Smooth muscle cell (in vitro differentiated cells): ENCODE results near the gene MED31. TPM values are rescaled to one million over a fixed set of nuclear protein-coding genes. Genes with fewer than 3 reads are reported as not detected.

Source experiments
- DNase-seq: peaks from one replicate; lab custom pipeline; 2025; ENCODE audit not compliant: unreplicated experiment; lab: John Stamatoyannopoulos, UW
- H2AFZ ChIP-seq: fragments of 200-600 bp; sonication (generic); 2 replicates; pipeline ENCODE4 v1.6.0; 2016; ENCODE audit warnings: antibody characterized with exemption, low read depth, mild to moderate bottlenecking
- H3F3A ChIP-seq: fragments of 200-600 bp; sonication (generic); 2 replicates; pipeline ENCODE4 v1.6.0; 2017; ENCODE audit warnings: antibody characterized with exemption, low read depth
- H3K27ac ChIP-seq: fragments of 200-600 bp; sonication (generic); 2 replicates; pipeline ENCODE4 v1.5.1; 2016; ENCODE audit warnings: low read depth, mild to moderate bottlenecking
- H3K27me3 ChIP-seq: fragments of 200-600 bp; sonication (generic); 2 replicates; pipeline ENCODE4 v1.6.1; 2016; ENCODE audit warnings: low read depth, mild to moderate bottlenecking
- H3K36me3 ChIP-seq: fragments of 200-600 bp; sonication (generic); 2 replicates; pipeline ENCODE4 v1.5.1; 2016; ENCODE audit warnings: low read depth
- H3K4me1 ChIP-seq: fragments of 200-600 bp; sonication (generic); 2 replicates; pipeline ENCODE4 v1.5.1; 2016; ENCODE audit warnings: low read depth
- H3K4me2 ChIP-seq: fragments of 200-600 bp; sonication (generic); 2 replicates; pipeline ENCODE4 v1.6.0; 2016; ENCODE audit warnings: mild to moderate bottlenecking
- H3K4me3 ChIP-seq: fragments of 200-600 bp; sonication (generic); 2 replicates; pipeline ENCODE4 v1.5.1; 2016; ENCODE audit warnings: mild to moderate bottlenecking
- H3K79me2 ChIP-seq: fragments of 200-600 bp; sonication (generic); 2 replicates; pipeline ENCODE4 v1.6.0; 2016; ENCODE audit warnings: low read depth, mild to moderate bottlenecking
- H3K9ac ChIP-seq: fragments of 200-600 bp; sonication (generic); 2 replicates; pipeline ENCODE4 v1.6.0; 2016; ENCODE audit warnings: low read depth
- H3K9me3 ChIP-seq: fragments of 200-600 bp; sonication (generic); replicated peaks from 2 replicates; pipeline ENCODE4 v1.5.1; 2016; ENCODE audit warnings: low read depth
- H4K20me1 ChIP-seq: fragments of 200-600 bp; sonication (generic); 2 replicates; pipeline ENCODE4 v1.6.0; 2016; ENCODE audit warnings: low read depth
- CTCF ChIP-seq: fragments of 200-600 bp; sonication (generic); IDR thresholded peaks from 2 replicates; pipeline ENCODE4 v1.5.1; 2017; ENCODE audit warnings: borderline replicate concordance, mild to moderate bottlenecking, antibody characterized with exemption; ENCODE audit not compliant: insufficient read depth, poor library complexity, severe bottlenecking
- WGBS: methylation state at CpG from one replicate; pipeline ENCODE4 v1.1.7; 2016; ENCODE audit warnings: low lambda C conversion rate; 5-methylcytosine and 5-hydroxymethylcytosine counted together
- polyA plus RNA-seq: library from polyadenylated mRNA; unstranded; fragments of >200 nt; fragmentation: Nextera tagmentation; extraction: Ambion mirVana; gene quantifications from 2 replicates; pipeline ENCODE4 v1.2.1, GENCODE V29; 2016
- total RNA-seq: library from RNA; depleted of rRNA; stranded (reverse); fragments of >200 nt; gene quantifications from 2 replicates; pipeline ENCODE4 v1.2.3, GENCODE V29; 2014

The MED31 gene
- total and polyA plus RNA-seq, 2 experiments from 2014 or later: 26.3 to 59.1 TPM

- H3K4me1 ChIP-seq: peaks cover 41% of the 10 kb centered on the region
- peaks cover 41% of the 10 kb centered on the region for H3K79me2 ChIP-seq
- peak overlapping the region; percentile 85 for H2AFZ ChIP-seq
- TF ChIP-seq CTCF: no peak
- H3K9ac ChIP-seq: peak overlapping the region; percentile 45
- DNase-seq: no peak
- peaks cover 6% of the 10 kb centered on the region for H3K36me3 ChIP-seq
- H4K20me1 ChIP-seq: peaks cover 37% of the 10 kb centered on the region
- WGBS: 55% methylated on average over 41 of the region's 47 CpGs
- H3K27ac ChIP-seq: no peak overlapping the region
- no peaks in the 10 kb centered on the region for H3F3A ChIP-seq
- peak overlapping the region; percentile 80 for H3K4me3 ChIP-seq
- H3K27me3 ChIP-seq: peaks cover 45% of the 10 kb centered on the region
- no peaks in the 10 kb centered on the region for H3K9me3 ChIP-seq
- H3K4me2 ChIP-seq: peak overlapping the region; percentile 87
Observed at GRCh38 chr17:6651919-6652452, 581 bp upstream of the MED31 start.

GRCh38 chr17:6648181-6648580 lies 3.2 kb downstream of the MED31 start:
- no peak for TF ChIP-seq CTCF
- H3K9me3 ChIP-seq: no peaks in the 10 kb centered on the region
- no peak overlapping the region for H3K4me2 ChIP-seq
- H3K27me3 ChIP-seq: peaks cover 12% of the 10 kb centered on the region
- H3K4me1 ChIP-seq: peaks cover 27% of the 10 kb centered on the region
- no peak overlapping the region for H3K9ac ChIP-seq
- no peak overlapping the region for H2AFZ ChIP-seq
- no peaks in the 10 kb centered on the region for H3F3A ChIP-seq
- H3K4me3 ChIP-seq: no peak overlapping the region
- peaks cover 41% of the 10 kb centered on the region for H3K79me2 ChIP-seq
- H3K36me3 ChIP-seq: peaks cover 7% of the 10 kb centered on the region
- DNase-seq: no peak
- H4K20me1 ChIP-seq: peaks cover 70% of the 10 kb centered on the region
- H3K27ac ChIP-seq: no peak overlapping the region

GRCh38 chr17:6643451-6644125 lies 7.8 kb downstream of the MED31 start:
- H3K4me2 ChIP-seq: no peak overlapping the region

More at GRCh38 chr17:6643451-6644125, 7.8 kb downstream of the MED31 start:
- no peak for TF ChIP-seq CTCF
- Histone ChIP-seq H3K4me1 (peaks cover 11% of the 10 kb centered on the region), H4K20me1 (peaks cover 59% of the 10 kb centered on the region), H3K9me3 (no peaks in the 10 kb centered on the region), H3K36me3 (peaks cover 5% of the 10 kb centered on the region), H3K4me3 (no peak overlapping the region), H3K27ac (peak overlapping the region; percentile 96), H2AFZ (no peak overlapping the region), H3K27me3 (no peaks in the 10 kb centered on the region), H3K79me2 (peaks cover 48% of the 10 kb centered on the region), H3K9ac (no peak overlapping the region), H3F3A (peaks cover 6% of the 10 kb centered on the region)
- no peak for DNase-seq
- WGBS: 87% methylated on average over 5 of the region's 5 CpGs
